AG09309 (cell line): ENCODE results near the gene PPP1R12C.

ENCODE experiments used
- DNase-seq: peaks from one replicate; pipeline ENCODE4 v3.0.0-alpha.2; 2010; ENCODE audit warnings: low read depth
- H3K4me3 ChIP-seq: 2 replicates; pipeline ENCODE4 v1.5.1; 2011; ENCODE audit warnings: mild to moderate bottlenecking, low read depth, low read length, moderate library complexity; ENCODE audit not compliant: control insufficient read depth
- CTCF ChIP-seq: IDR thresholded peaks from 2 replicates; pipeline ENCODE4 v1.5.1; 2011; ENCODE audit warnings: mild to moderate bottlenecking, low read depth, low read length, inconsistent platforms; ENCODE audit not compliant: insufficient read depth, control insufficient read depth; ENCODE audit errors: missing control alignments

PPP1R12C gene

GRCh38 chr19:55115446-55116065, 1.9 kb downstream of the PPP1R12C start:
- no peak for DNase-seq
- TF ChIP-seq CTCF, result no peak
- H3K4me3 ChIP-seq, result peak overlapping the region; percentile 98

- H3K4me3 ChIP-seq, result no peak overlapping the region
- no peak for TF ChIP-seq CTCF
These were observed 2.8 kb downstream of the PPP1R12C start for GRCh38 chr19:55114566-55115145.

GRCh38 chr19:55113570-55114039, 3.8 kb downstream of the PPP1R12C start:
- peak; percentile 31 for DNase-seq
- no peak for TF ChIP-seq CTCF

More at GRCh38 chr19:55114566-55115145, 2.8 kb downstream of the PPP1R12C start:
- no peak for DNase-seq

GRCh38 chr19:55112777-55113569, 4.5 kb downstream of the PPP1R12C start:
- no peak overlapping the region for H3K4me3 ChIP-seq
- no peak for DNase-seq
- TF ChIP-seq CTCF, result no peak

More at GRCh38 chr19:55113570-55114039, 3.8 kb downstream of the PPP1R12C start:
- H3K4me3 ChIP-seq, result no peak overlapping the region

- no peak for TF ChIP-seq CTCF
- DNase-seq, result no peak
- H3K4me3 ChIP-seq, result no peak overlapping the region
These were observed 5.1 kb downstream of the PPP1R12C start for GRCh38 chr19:55112246-55112776.

- no peak overlapping the region for H3K4me3 ChIP-seq
- no peak for TF ChIP-seq CTCF
These were observed 6.1 kb downstream of the PPP1R12C start for GRCh38 chr19:55111238-55111831.

More at GRCh38 chr19:55111238-55111831, 6.1 kb downstream of the PPP1R12C start:
- DNase-seq, result no peak
